Measurements from ENCODE around the gene GABBR1.

The GABBR1 gene

DNA sequence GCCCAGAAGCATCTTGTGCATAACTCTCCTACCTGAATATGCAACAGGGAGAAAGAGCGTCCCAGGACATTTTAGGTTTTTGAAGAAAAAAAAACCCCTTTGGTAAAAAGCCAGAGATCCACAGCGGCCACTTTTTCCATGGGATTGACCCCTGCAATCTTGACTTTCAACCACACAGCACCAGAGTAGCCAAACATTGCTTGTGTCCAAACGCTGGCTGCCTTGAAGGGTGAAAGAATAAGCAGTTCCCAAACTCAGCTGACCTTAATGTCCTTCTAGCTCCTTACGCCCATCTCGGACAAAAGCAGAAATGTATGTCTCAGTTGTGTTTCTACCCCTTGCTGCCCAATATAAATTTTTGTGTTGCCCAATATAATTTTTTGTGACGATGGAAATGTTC, 22.7 kb upstream of the GABBR1 start:
- Histone ChIP-seq H3K4me1 (ENCODE audit: control insufficient read depth, insufficient read depth, low read length, poor library complexity, severe bottlenecking) (no peaks in the 10 kb centered on the region), H3K4me3 (ENCODE audit: insufficient read depth, low read depth, low read length, poor library complexity, severe bottlenecking) (no peak overlapping the region), H3K9me3 (ENCODE audit: control insufficient read depth, low read length) (no peaks in the 10 kb centered on the region), H3K27me3 (replicated peaks; ENCODE audit: control insufficient read depth, insufficient read depth, low read length, poor library complexity, severe bottlenecking) (peaks cover 4% of the 10 kb centered on the region), H3K27ac (ENCODE audit: insufficient read depth, low read length, poor library complexity, severe bottlenecking) (no peak overlapping the region), H3K36me3 (ENCODE audit: control insufficient read depth, insufficient read depth, low read length) (no peaks in the 10 kb centered on the region)
- DNase-seq, result no peak

DNA sequence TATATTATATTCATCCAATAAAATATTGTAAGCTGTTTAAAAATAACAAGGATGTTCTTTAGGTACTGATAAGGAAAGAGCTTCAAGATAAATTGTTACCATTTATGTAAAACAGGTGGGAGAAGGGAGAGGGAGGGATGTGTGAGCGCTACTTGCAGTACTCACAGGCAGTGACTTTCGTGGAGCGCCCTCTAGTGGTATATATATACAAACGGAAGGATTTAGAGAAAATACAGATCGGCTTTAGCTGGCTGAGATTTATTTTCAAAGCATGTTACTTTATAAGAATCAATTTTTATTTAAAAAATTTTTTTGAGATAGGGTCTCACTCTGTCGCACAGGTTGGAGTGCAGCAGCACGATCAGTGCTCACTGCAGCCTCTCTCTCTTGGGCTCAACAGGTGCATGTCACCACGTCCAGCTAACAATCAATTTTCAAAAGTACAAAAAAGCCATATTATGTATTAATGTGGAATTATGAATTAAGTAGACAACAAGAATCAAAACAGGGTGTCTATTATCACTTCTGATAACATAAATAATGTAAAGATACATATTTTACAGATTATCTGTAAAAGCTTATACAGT, 20.6 kb upstream of the GABBR1 start:
- H3K27ac ChIP-seq (ENCODE audit: insufficient read depth, low read length, poor library complexity, severe bottlenecking), result no peak overlapping the region
- DNase-seq, result peak in 1 of 3 donors; percentile 33
- H3K36me3 ChIP-seq (ENCODE audit: control insufficient read depth, insufficient read depth, low read length), result no peaks in the 10 kb centered on the region
- no peaks in the 10 kb centered on the region for H3K9me3 ChIP-seq (ENCODE audit: control insufficient read depth, low read length)
- peaks cover 4% of the 10 kb centered on the region for H3K27me3 ChIP-seq (replicated peaks; ENCODE audit: control insufficient read depth, insufficient read depth, low read length, poor library complexity, severe bottlenecking)
- peaks cover 4% of the 10 kb centered on the region for H3K4me1 ChIP-seq (ENCODE audit: control insufficient read depth, insufficient read depth, low read length, poor library complexity, severe bottlenecking)
- H3K4me3 ChIP-seq (ENCODE audit: insufficient read depth, low read depth, low read length, poor library complexity, severe bottlenecking), result no peak overlapping the region

DNA sequence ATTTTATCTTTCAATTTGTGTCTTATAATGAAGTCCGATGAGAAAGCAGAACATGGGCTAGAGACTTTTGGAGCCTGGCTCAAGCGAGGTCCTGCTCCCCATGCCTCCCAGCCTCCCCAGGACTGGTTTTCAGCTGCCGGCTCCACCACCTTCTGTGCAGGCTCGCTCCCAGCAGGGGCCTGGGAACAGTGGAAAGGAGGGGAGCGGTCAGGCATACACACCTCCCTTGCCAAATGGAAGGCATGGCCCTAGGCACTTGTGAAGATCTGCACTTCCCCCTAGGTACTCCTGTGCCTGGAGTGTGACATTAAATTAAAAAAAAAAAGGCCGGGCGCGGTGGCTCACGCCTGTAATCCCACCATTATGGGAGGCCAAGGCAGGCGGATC, 19.2 kb upstream of the GABBR1 start:
- no peaks in the 10 kb centered on the region for H3K36me3 ChIP-seq (ENCODE audit: control insufficient read depth, insufficient read depth, low read length)
- H3K27ac ChIP-seq (ENCODE audit: insufficient read depth, low read length, poor library complexity, severe bottlenecking), result no peak overlapping the region
- H3K4me3 ChIP-seq (ENCODE audit: insufficient read depth, low read depth, low read length, poor library complexity, severe bottlenecking), result no peak overlapping the region
- DNase-seq, result no peak
- H3K9me3 ChIP-seq (ENCODE audit: control insufficient read depth, low read length), result no peaks in the 10 kb centered on the region
- H3K27me3 ChIP-seq (replicated peaks; ENCODE audit: control insufficient read depth, insufficient read depth, low read length, poor library complexity, severe bottlenecking), result peaks cover 4% of the 10 kb centered on the region
- peaks cover 4% of the 10 kb centered on the region for H3K4me1 ChIP-seq (ENCODE audit: control insufficient read depth, insufficient read depth, low read length, poor library complexity, severe bottlenecking)

DNA sequence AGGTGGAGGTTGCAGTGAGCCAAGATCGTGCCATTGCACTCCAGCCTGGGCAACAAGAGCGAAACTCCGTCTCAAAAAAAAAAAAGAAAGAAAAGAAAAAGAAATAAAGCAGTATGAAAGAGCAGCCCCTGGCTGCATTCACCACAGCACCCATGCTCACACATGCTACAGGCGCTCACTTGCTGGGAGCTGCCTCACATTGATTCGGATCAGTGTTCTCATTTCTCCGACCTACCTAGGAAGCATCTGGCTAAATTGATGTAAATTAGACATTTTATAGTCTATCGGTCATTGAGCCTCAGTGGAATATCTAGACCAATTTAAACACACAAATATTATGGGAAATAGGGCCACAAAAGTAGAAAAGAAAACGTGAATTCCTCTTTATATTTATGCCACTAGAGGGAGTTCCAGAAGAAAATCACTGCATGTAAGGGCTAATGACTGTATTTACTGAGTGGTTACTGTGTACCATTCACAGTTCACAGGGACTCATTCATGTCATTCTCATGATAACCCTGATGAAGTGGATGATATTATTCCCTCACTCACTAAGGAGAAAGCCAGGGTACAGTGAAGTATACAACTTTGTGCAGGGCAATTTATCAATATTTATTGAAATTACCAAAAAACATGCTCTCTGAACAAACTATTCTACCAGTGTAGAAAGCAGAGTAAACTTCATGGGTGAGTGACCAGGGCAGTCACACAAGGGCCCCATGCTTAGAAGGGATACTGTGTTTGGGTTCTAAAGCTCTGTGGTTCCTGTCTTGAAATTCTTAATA, 18.6 kb upstream of the GABBR1 start:
- H3K27ac ChIP-seq (ENCODE audit: insufficient read depth, low read length, poor library complexity, severe bottlenecking), result no peak overlapping the region

DNA sequence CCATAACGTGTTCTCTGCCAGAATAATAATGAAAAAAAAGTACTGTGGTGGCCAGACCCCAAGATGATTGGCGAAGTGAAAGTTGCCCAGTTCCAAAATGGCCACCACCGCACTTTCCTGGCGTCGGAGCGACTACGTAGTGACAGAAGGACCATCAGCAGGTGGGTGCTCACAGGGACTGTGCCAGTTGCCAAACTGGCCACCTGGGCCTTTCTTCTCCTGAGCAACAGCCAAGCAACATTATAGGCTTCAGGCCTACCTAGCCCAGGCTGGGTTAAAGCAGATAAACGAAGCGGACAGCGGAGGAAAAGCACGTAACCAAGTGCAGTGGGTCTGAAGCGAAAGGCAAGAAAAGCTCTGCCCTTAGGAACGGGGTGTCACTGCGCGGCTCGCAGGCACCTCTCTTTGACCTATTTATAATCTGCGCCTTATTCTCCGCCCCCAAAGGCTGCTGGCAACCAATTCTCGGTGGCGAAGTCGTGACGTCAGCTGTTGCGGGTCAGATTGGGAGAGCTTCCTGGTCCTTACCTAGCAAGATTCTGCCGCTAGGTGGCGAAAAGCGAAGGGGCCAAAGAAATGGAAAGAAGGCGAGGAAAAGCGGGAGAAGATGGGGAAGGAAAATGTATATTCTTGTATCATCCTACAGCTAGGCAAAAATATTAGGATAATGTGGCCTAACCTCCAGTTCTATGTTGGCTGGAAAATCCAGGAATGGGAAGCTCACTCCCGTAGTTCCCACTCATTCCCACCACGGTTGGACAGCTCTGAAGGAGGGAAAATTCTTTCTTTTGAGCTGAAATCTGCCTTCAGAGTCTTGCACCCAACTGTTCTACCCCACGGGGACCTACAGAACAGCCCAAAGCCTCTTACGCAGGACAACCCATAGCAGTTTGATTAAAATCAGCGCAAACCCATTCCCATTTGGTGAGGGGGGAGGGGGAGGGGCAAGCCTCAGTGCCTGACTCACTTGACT, 17.0 kb upstream of the GABBR1 start:
- Histone ChIP-seq H3K27me3 (replicated peaks; ENCODE audit: control insufficient read depth, insufficient read depth, low read length, poor library complexity, severe bottlenecking) (peaks cover under 1% of the 10 kb centered on the region), H3K27ac (ENCODE audit: insufficient read depth, low read length, poor library complexity, severe bottlenecking) (peak overlapping the region; percentile 97), H3K4me3 (ENCODE audit: insufficient read depth, low read depth, low read length, poor library complexity, severe bottlenecking) (peak overlapping the region; percentile 88), H3K4me1 (ENCODE audit: control insufficient read depth, insufficient read depth, low read length, poor library complexity, severe bottlenecking) (peaks cover 4% of the 10 kb centered on the region), H3K9me3 (ENCODE audit: control insufficient read depth, low read length) (no peaks in the 10 kb centered on the region), H3K36me3 (ENCODE audit: control insufficient read depth, insufficient read depth, low read length) (no peaks in the 10 kb centered on the region)
- peak; percentile 94 to 98 (median 96) for DNase-seq

More for the DNA sequence above, 18.6 kb upstream of the GABBR1 start:
- H3K27me3 ChIP-seq (replicated peaks; ENCODE audit: control insufficient read depth, insufficient read depth, low read length, poor library complexity, severe bottlenecking), result peaks cover 4% of the 10 kb centered on the region
- no peak overlapping the region for H3K4me3 ChIP-seq (ENCODE audit: insufficient read depth, low read depth, low read length, poor library complexity, severe bottlenecking)
- no peaks in the 10 kb centered on the region for H3K9me3 ChIP-seq (ENCODE audit: control insufficient read depth, low read length)
- no peaks in the 10 kb centered on the region for H3K36me3 ChIP-seq (ENCODE audit: control insufficient read depth, insufficient read depth, low read length)
- peaks cover 4% of the 10 kb centered on the region for H3K4me1 ChIP-seq (ENCODE audit: control insufficient read depth, insufficient read depth, low read length, poor library complexity, severe bottlenecking)
- no peak for DNase-seq

DNA sequence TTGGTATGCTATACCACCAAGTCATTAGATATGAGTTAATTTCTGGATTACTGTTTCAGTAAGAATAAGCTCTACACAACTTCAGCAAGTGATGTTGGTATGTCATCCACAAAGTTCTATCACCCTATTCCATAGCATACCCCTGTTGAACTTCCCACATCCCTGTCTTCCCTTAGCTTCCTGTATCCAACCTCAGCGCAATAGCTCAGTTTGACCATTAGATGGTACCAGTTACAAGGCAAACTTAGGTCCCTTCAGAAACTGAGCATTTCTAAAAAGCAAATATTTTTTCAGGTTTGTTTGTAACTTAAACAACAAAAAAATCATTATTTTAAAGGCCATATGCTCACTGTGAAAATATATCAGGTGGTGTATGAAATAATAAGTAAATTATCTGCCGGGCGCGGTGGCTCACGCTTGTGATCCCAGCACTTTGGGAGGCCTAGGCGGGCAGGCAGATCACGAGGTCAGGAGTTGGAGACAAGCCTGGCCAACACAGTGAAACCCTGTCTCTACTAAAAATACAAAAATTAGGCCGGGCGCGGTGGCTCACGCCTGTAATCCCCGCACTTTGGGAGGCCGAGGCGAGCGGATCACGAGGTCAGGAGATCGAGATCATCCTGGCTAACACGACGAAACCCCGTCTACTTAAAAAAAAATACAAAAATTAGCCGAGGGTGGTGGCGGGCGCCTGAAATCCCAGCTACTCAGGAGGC, 15.1 kb upstream of the GABBR1 start:
- Histone ChIP-seq H3K27ac (ENCODE audit: insufficient read depth, low read length, poor library complexity, severe bottlenecking) (no peak overlapping the region), H3K9me3 (ENCODE audit: control insufficient read depth, low read length) (no peaks in the 10 kb centered on the region), H3K27me3 (replicated peaks; ENCODE audit: control insufficient read depth, insufficient read depth, low read length, poor library complexity, severe bottlenecking) (no peaks in the 10 kb centered on the region), H3K36me3 (ENCODE audit: control insufficient read depth, insufficient read depth, low read length) (no peaks in the 10 kb centered on the region), H3K4me3 (ENCODE audit: insufficient read depth, low read depth, low read length, poor library complexity, severe bottlenecking) (no peak overlapping the region), H3K4me1 (ENCODE audit: control insufficient read depth, insufficient read depth, low read length, poor library complexity, severe bottlenecking) (peaks cover 4% of the 10 kb centered on the region)
- DNase-seq, result no peak

DNA sequence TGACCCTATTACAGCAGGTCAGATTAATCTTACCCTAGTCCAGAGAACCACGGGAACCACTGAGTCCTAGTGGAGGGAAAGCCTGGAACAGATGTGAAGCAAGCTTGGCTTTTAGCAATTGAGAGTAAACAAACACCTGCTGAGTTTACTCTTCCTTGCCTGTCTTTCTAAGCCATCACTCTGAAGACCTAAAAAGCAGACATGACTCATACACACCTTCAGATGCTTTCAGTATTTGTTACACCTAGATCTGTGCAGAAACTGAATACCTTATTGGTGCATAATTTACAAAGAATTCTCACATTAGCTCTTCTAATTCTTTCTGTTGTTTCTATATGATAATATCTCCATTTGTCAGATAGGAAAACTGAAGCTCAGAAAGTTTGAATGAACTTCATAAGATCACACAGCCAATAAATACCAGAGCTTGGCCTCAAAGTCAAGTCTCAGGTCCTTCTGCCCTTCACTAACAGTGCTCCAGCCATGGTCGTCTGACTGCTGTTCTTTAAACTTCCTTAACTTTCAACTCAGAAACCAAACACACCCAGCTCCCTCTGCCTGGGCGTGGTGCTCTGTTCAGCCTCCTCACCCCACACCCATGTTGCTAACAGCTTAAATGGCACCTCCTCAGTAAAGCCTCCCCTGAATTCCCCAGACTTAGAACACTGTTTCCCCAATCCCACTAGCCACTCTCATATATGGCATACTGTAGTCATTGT, 8.6 kb upstream of the GABBR1 start:
- Histone ChIP-seq H3K27me3 (replicated peaks; ENCODE audit: control insufficient read depth, insufficient read depth, low read length, poor library complexity, severe bottlenecking) (no peaks in the 10 kb centered on the region), H3K27ac (ENCODE audit: insufficient read depth, low read length, poor library complexity, severe bottlenecking) (peak overlapping the region; percentile 40), H3K4me1 (ENCODE audit: control insufficient read depth, insufficient read depth, low read length, poor library complexity, severe bottlenecking) (peaks cover 9% of the 10 kb centered on the region), H3K4me3 (ENCODE audit: insufficient read depth, low read depth, low read length, poor library complexity, severe bottlenecking) (peak overlapping the region; percentile 13), H3K36me3 (ENCODE audit: control insufficient read depth, insufficient read depth, low read length) (no peaks in the 10 kb centered on the region), H3K9me3 (ENCODE audit: control insufficient read depth, low read length) (no peaks in the 10 kb centered on the region)
- peak in 1 of 3 donors; percentile 12 for DNase-seq

DNA sequence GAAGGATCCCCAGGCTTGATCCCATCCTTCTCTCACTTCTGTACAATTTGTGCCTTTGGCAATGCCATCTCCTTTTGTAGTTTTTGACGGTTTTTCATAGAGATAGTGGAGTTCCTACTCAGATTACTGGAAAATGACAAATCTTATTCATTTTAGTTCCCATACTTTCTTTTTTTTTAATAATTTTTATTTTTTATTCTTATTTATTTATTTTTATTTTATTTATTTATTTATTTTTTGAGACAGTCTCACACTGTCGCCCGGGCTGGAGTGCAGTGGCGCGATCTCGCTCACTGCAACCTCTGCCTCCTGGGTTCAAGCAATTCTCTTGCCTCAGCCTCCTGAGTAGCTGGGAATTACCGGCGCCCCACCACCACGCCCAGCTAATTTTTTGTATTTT, 4.3 kb upstream of the GABBR1 start:
- H3K4me1 ChIP-seq (ENCODE audit: control insufficient read depth, insufficient read depth, low read length, poor library complexity, severe bottlenecking), result peaks cover 16% of the 10 kb centered on the region
- H3K4me3 ChIP-seq (ENCODE audit: insufficient read depth, low read depth, low read length, poor library complexity, severe bottlenecking), result no peak overlapping the region
- no peaks in the 10 kb centered on the region for H3K36me3 ChIP-seq (ENCODE audit: control insufficient read depth, insufficient read depth, low read length)
- no peak for DNase-seq
- H3K27ac ChIP-seq (ENCODE audit: insufficient read depth, low read length, poor library complexity, severe bottlenecking), result no peak overlapping the region
- H3K27me3 ChIP-seq (replicated peaks; ENCODE audit: control insufficient read depth, insufficient read depth, low read length, poor library complexity, severe bottlenecking), result no peaks in the 10 kb centered on the region
- no peaks in the 10 kb centered on the region for H3K9me3 ChIP-seq (ENCODE audit: control insufficient read depth, low read length)

DNA sequence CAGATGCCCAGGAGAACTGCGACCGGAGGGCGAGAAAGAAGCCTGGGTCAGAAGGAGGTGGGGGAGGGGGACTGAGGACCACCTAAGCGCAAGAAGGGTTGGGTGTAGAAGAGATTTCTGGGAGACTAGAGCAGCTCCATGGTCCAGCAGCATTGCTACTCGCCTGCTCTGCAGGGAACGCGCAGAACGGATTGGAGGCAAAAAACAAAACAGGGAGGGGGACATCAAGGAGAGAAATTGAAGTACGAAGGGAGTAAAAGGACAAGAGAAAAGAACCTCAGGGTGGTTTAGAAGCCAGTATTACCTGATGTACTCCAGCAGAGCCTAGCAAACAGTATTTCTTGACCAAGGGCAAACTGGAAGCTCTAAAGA, 537 bp upstream of the GABBR1 start:
- Histone ChIP-seq H3K27me3 (replicated peaks; ENCODE audit: control insufficient read depth, insufficient read depth, low read length, poor library complexity, severe bottlenecking) (no peaks in the 10 kb centered on the region), H3K27ac (ENCODE audit: insufficient read depth, low read length, poor library complexity, severe bottlenecking) (peak overlapping the region; percentile 75)

More for the DNA sequence above, 537 bp upstream of the GABBR1 start:
- Histone ChIP-seq H3K4me3 (ENCODE audit: insufficient read depth, low read depth, low read length, poor library complexity, severe bottlenecking) (peak overlapping the region; percentile 91), H3K36me3 (ENCODE audit: control insufficient read depth, insufficient read depth, low read length) (no peaks in the 10 kb centered on the region), H3K9me3 (ENCODE audit: control insufficient read depth, low read length) (no peaks in the 10 kb centered on the region), H3K4me1 (ENCODE audit: control insufficient read depth, insufficient read depth, low read length, poor library complexity, severe bottlenecking) (peaks cover 28% of the 10 kb centered on the region)
- DNase-seq, result no peak
